Endodermal cell (in vitro differentiated cells): Measurements from ENCODE around the gene TLX2. TPM values are rescaled to one million over a fixed set of nuclear protein-coding genes. Genes with fewer than 3 reads are reported as not detected.

Experiments
- DNase-seq: peaks from one replicate; pipeline ENCODE4 v3.0.0-alpha.2; 2017
- H3K27ac ChIP-seq: 2 replicates; pipeline ENCODE4 v1.5.1; 2013; ENCODE audit warnings: mild to moderate bottlenecking, low read depth, low read length, moderate library complexity
- H3K27me3 ChIP-seq: 2 replicates; pipeline ENCODE4 v1.6.1; 2013; ENCODE audit warnings: mild to moderate bottlenecking, low read length, moderate library complexity; ENCODE audit not compliant: insufficient read depth, control insufficient read depth, poor library complexity, severe bottlenecking
- H3K36me3 ChIP-seq: 2 replicates; pipeline ENCODE4 v1.7.0; 2013; ENCODE audit warnings: mild to moderate bottlenecking, low read length, moderate library complexity; ENCODE audit not compliant: control insufficient read depth, insufficient read depth
- H3K4me1 ChIP-seq: one replicate; pipeline ENCODE4 v1.7.0; 2013; ENCODE audit warnings: low read length; ENCODE audit not compliant: control insufficient read depth, insufficient read depth
- H3K4me3 ChIP-seq: 2 replicates; pipeline ENCODE4 v1.5.1; 2013; ENCODE audit warnings: mild to moderate bottlenecking, low read length, moderate library complexity
- H3K9ac ChIP-seq: 2 replicates; pipeline ENCODE4 v1.6.1; 2013; ENCODE audit warnings: mild to moderate bottlenecking, low read length, moderate library complexity; ENCODE audit not compliant: poor library complexity, severe bottlenecking; ENCODE audit errors: extremely low read depth
- H3K9me3 ChIP-seq: 2 replicates; pipeline ENCODE4 v1.6.1; 2013; ENCODE audit warnings: mild to moderate bottlenecking, low read length, moderate library complexity; ENCODE audit not compliant: control insufficient read depth
- H3K27ac Mint-ChIP-seq: 2 replicates; pipeline ENCODE4 v1.8.0; 2020; ENCODE audit warnings: mixed read lengths
- H3K27me3 Mint-ChIP-seq: 2 replicates; pipeline ENCODE4 v1.8.0; 2021; ENCODE audit warnings: mild to moderate bottlenecking, mixed read lengths; ENCODE audit not compliant: insufficient read depth
- H3K36me3 Mint-ChIP-seq: 2 replicates; pipeline ENCODE4 v1.8.0; 2020; ENCODE audit warnings: low read depth, mixed read lengths
- H3K4me1 Mint-ChIP-seq: 2 replicates; pipeline ENCODE4 v1.8.0; 2020; ENCODE audit warnings: mixed read lengths
- H3K4me3 Mint-ChIP-seq: 2 replicates; pipeline ENCODE4 v1.8.0; 2020; ENCODE audit warnings: mild to moderate bottlenecking, moderate library complexity, mixed read lengths
- H3K9me3 Mint-ChIP-seq: 2 replicates; pipeline ENCODE4 v1.8.0; 2020; ENCODE audit warnings: mild to moderate bottlenecking, mixed read lengths
- CTCF ChIP-seq: fragments of 200-600 bp; sonication (generic); conservative IDR thresholded peaks from 2 replicates; pipeline ENCODE4 v1.5.0; 2021; ENCODE audit warnings: antibody characterized with exemption, mild to moderate bottlenecking
- WGBS, 2 experiments: methylation state at CpG; one replicate each; pipeline versions ENCODE4 v1.1.5 to v1.1.7; 2013; ENCODE audit warnings: missing lambda C conversion rate in 2 of 2, mixed read lengths in 1 of 2; ENCODE audit not compliant: insufficient coverage in 1 of 2, insufficient read length in 1 of 2; 5-methylcytosine and 5-hydroxymethylcytosine counted together
- total RNA-seq, 2 donors: library from RNA; stranded (reverse); fragmentation: NEBNext Ultra II Directional in 1 of 2; extraction: Animal tissue kit (Norgen Biotek cat#: 25700) in 1 of 2; gene quantifications; 2 replicates in 1 of 2; 3 replicates in 1 of 2; pipeline ENCODE4 v1.2.1, GENCODE V29; 2021

TLX2 gene
- total RNA-seq, 2 donors from 2014 or later, result 0.22 to 0.27 TPM

DNA sequence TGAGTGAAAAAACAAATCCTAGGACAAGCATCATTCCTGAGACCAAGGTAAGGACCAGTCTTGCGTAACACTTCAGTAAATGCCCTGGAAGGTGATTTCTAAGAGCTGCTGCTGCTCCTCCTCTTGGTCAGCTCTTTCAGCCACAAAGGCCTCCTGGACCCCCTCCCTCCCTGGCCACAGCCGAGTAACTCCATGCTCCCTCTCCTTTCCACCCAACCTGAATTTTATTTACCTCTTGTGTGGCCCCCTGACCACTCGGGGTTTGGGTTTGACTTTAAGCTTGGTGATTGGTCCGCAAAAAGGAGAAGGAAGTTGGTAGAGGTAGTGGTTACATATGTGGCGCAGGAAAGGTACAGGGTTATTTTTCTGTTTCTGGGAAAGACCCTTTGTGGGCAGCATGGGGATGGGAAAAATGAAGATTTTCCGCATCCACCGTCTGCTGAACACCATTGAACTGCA lies 24.7 kb downstream of the TLX2 start:
- Mint-ChIP-seq H3K4me3 (no peak overlapping the region), H3K27me3 (peaks cover 2% of the 10 kb centered on the region), H3K4me1 (peaks cover 9% of the 10 kb centered on the region), H3K36me3 (peaks cover under 1% of the 10 kb centered on the region), H3K9me3 (no peaks in the 10 kb centered on the region), H3K27ac (no peak overlapping the region)
- Histone ChIP-seq H3K36me3 (no peaks in the 10 kb centered on the region), H3K27me3 (no peaks in the 10 kb centered on the region), H3K27ac (no peak overlapping the region), H3K9ac (no peak overlapping the region), H3K4me3 (no peak overlapping the region), H3K4me1 (no peaks in the 10 kb centered on the region), H3K9me3 (no peaks in the 10 kb centered on the region)
- no peak for DNase-seq
- TF ChIP-seq CTCF, result no peak
- WGBS, 2 experiments, result 93 to 94% methylated on average over 4 to 7 of the region's 7 CpGs

DNA sequence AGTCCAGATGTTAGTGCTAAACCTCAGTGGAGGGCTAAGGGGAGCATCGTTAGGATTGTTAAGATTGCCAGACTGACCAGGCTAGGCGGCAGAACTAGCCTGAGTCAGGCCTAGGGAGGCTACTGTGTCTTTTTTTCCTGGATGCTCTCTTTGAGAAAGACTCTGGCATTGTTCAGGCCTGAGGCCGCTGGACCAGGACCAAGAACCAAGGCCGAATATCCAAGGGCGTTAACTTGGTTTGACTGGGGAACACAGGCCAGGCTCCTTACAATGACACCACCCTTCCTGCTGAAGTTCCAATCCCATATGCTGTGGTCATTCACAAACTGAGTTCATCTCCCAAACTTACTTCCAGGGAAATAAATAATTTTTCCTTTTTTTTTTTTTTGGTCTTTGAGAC lies 26.0 kb downstream of the TLX2 start:
- Mint-ChIP-seq H3K4me1 (peaks cover 9% of the 10 kb centered on the region), H3K4me3 (no peak overlapping the region), H3K9me3 (no peaks in the 10 kb centered on the region), H3K27ac (no peak overlapping the region), H3K27me3 (peaks cover 2% of the 10 kb centered on the region), H3K36me3 (no peaks in the 10 kb centered on the region)
- Histone ChIP-seq H3K27ac (no peak overlapping the region), H3K9me3 (no peaks in the 10 kb centered on the region), H3K9ac (no peak overlapping the region), H3K4me3 (no peak overlapping the region), H3K36me3 (no peaks in the 10 kb centered on the region), H3K4me1 (no peaks in the 10 kb centered on the region), H3K27me3 (no peaks in the 10 kb centered on the region)
- no peak for DNase-seq
- WGBS, 2 experiments, result 92 to 96% methylated on average over 5 of the region's 5 CpGs
- no peak for TF ChIP-seq CTCF

DNA sequence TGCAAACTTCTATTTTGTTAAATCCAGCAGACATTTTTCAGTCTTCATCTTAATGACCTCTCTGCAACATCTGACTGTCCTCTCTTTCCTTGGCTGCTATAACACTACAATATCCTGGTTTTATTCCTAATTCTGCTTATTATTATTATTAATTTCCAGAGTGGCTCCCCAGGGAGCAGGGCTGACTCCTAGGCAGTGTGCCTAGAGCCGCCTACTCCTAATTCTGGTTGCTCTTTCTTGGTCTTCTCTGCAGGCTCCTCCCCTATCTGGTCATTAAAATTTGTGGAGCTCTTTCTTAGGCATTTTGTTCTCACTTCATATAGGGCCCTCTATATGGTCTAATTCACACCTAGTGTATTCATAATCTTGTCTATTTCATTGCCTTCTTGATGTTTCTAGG lies 28.7 kb downstream of the TLX2 start:
- no peaks in the 10 kb centered on the region for H3K4me1 ChIP-seq
- Mint-ChIP-seq H3K4me1 (peaks cover 14% of the 10 kb centered on the region), H3K36me3 (no peaks in the 10 kb centered on the region), H3K27ac (no peak overlapping the region), H3K27me3 (peaks cover 16% of the 10 kb centered on the region), H3K4me3 (no peak overlapping the region), H3K9me3 (no peaks in the 10 kb centered on the region)
- H3K9me3 ChIP-seq, result no peaks in the 10 kb centered on the region
- H3K27ac ChIP-seq, result no peak overlapping the region
- no peak for DNase-seq
- H3K27me3 ChIP-seq, result peaks cover 8% of the 10 kb centered on the region
- 89 to 91% methylated on average over 1 of the region's 1 CpG for WGBS, 2 experiments
- no peak overlapping the region for H3K4me3 ChIP-seq
- no peak for TF ChIP-seq CTCF
- H3K36me3 ChIP-seq, result no peaks in the 10 kb centered on the region
- H3K9ac ChIP-seq, result no peak overlapping the region
